Thyroid gland (tissue), 4 donors: ENCODE measurements around the gene GNAQ.
A peak's percentile ranks its signal among the peaks of the same experiment; 100 is the strongest.

Source experiments
- POLR2A ChIP-seq, 2 donors: fragments of 450-650 bp; IDR thresholded peaks; one replicate each; pipeline ENCODE4 v1.6.1; 2017; ENCODE audit warnings: antibody characterized with exemption in 2 of 2, mild to moderate bottlenecking in 2 of 2, moderate library complexity in 1 of 2
- TF ChIP-seq, protein P1 (sequence below), 6 experiments: fragments of 200-600 bp in 3 of 6; fragments of 450-650 bp in 3 of 6; sonication (generic) in 3 of 6; IDR thresholded peaks; one replicate each; pipeline ENCODE4 v1.5.1; 2016 to 2019; ENCODE audit warnings: antibody characterized with exemption in 6 of 6, mild to moderate bottlenecking in 2 of 6, inconsistent platforms in 1 of 6, moderate library complexity in 1 of 6

- TF ChIP-seq, protein P1, sequence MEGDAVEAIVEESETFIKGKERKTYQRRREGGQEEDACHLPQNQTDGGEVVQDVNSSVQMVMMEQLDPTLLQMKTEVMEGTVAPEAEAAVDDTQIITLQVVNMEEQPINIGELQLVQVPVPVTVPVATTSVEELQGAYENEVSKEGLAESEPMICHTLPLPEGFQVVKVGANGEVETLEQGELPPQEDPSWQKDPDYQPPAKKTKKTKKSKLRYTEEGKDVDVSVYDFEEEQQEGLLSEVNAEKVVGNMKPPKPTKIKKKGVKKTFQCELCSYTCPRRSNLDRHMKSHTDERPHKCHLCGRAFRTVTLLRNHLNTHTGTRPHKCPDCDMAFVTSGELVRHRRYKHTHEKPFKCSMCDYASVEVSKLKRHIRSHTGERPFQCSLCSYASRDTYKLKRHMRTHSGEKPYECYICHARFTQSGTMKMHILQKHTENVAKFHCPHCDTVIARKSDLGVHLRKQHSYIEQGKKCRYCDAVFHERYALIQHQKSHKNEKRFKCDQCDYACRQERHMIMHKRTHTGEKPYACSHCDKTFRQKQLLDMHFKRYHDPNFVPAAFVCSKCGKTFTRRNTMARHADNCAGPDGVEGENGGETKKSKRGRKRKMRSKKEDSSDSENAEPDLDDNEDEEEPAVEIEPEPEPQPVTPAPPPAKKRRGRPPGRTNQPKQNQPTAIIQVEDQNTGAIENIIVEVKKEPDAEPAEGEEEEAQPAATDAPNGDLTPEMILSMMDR (IDR thresholded peaks at IDR 0.05), result peak in 5 of 6 experiments; percentile 12 to 59 (median 36)
- no peak for TF ChIP-seq POLR2A (IDR thresholded peaks at IDR 0.05)
These were observed 266.5 kb downstream of the GNAQ start for GRCh38 chr9:77764894-77765780.
